Omental fat pad (tissue), 4 donors: ENCODE results near the gene HECA. TPM values are rescaled to one million over a fixed set of nuclear protein-coding genes. Genes with fewer than 3 reads are reported as not detected.
A peak's percentile ranks its signal among the peaks of the same experiment; 100 is the strongest.

Source experiments
- ATAC-seq: fragments of 150-250 bp; one replicate; pipeline ENCODE4 v1.9.1; 2016; ENCODE audit warnings: mild to moderate bottlenecking, moderate library complexity; ENCODE audit not compliant: low FRiP score
- DNase-seq: peaks from one replicate; pipeline ENCODE4 v3.0.0-alpha.2; 2019; ENCODE audit warnings: low spot score
- CTCF ChIP-seq, 3 donors: fragments of 450-650 bp; IDR thresholded peaks; one replicate each; pipeline ENCODE4 v1.5.1; 2016 to 2017; ENCODE audit warnings: antibody characterized with exemption in 3 of 3, mild to moderate bottlenecking in 3 of 3, moderate library complexity in 2 of 3
- total RNA-seq, 4 donors: library from RNA; depleted of rRNA; stranded (reverse); fragments of >200 nt; gene quantifications; one replicate each; pipeline ENCODE4 v1.1.0, GENCODE V29; 2016

Gene HECA
- 10 to 100 TPM; 37.6 to 59.4 (median 45.2) TPM for total RNA-seq

GRCh38 chr6:139134817-139135577 lies at the start of gene HECA:
HECA (plus strand) TSS chr6:139135080; CDS start chr6:139135397, 317 bp downstream.
- TF ChIP-seq CTCF (IDR thresholded peaks at IDR 0.05) = no peak
- ATAC-seq = peak; percentile 98
- DNase-seq = peak; percentile 99

- ATAC-seq (no peak), DNase-seq (no peak)
- no peak for TF ChIP-seq CTCF (IDR thresholded peaks at IDR 0.05)
Measured at GRCh38 chr6:139091826-139092225, 43.1 kb upstream of the HECA start.

- no peak for TF ChIP-seq CTCF (IDR thresholded peaks at IDR 0.05)
- no peak for DNase-seq
Measured at GRCh38 chr6:139099984-139100383, 34.9 kb upstream of the HECA start.

GRCh38 chr6:139107051-139107450 lies 27.8 kb upstream of the HECA start:
- TF ChIP-seq CTCF (IDR thresholded peaks at IDR 0.05) = no peak
- DNase-seq (no peak), ATAC-seq (no peak)

More at GRCh38 chr6:139099984-139100383, 34.9 kb upstream of the HECA start:
- ATAC-seq = no peak

- DNase-seq (no peak), ATAC-seq (no peak)
- no peak for TF ChIP-seq CTCF (IDR thresholded peaks at IDR 0.05)
Measured at GRCh38 chr6:139108378-139108777, 26.5 kb upstream of the HECA start.

GRCh38 chr6:139109558-139109957 lies 25.3 kb upstream of the HECA start:
- no peak for TF ChIP-seq CTCF (IDR thresholded peaks at IDR 0.05)
- DNase-seq (no peak), ATAC-seq (no peak)

GRCh38 chr6:139112146-139112545 lies 22.7 kb upstream of the HECA start:
- no peak for ATAC-seq
- no peak for DNase-seq
- TF ChIP-seq CTCF (IDR thresholded peaks at IDR 0.05) = no peak
